ES-I3 (cell line): ENCODE results near the gene SH3BGRL3.
"Not testable (repeated sequence)": the region's sequence is repeated elsewhere in the genome, so short reads cannot be mapped to it uniquely, and the experiment has no call there.

Source experiments
- H3K36me3 ChIP-seq: 2 replicates; pipeline ENCODE4 v1.6.1; 2013; ENCODE audit warnings: mild to moderate bottlenecking, low read length, control low read depth, moderate library complexity; ENCODE audit not compliant: insufficient read depth
- H3K4me1 ChIP-seq: 2 replicates; pipeline ENCODE4 v1.6.1; 2013; ENCODE audit warnings: mild to moderate bottlenecking, control low read depth, low read length; ENCODE audit not compliant: insufficient read depth
- H3K9ac ChIP-seq: 2 replicates; pipeline ENCODE4 v1.6.1; 2013; ENCODE audit warnings: low read depth, mild to moderate bottlenecking, low read length, moderate library complexity
- H3K9me3 ChIP-seq: 2 replicates; pipeline ENCODE4 v1.6.1; 2013; ENCODE audit warnings: mild to moderate bottlenecking, low read length, moderate library complexity; ENCODE audit not compliant: control insufficient read depth, insufficient read depth

SH3BGRL3 gene

DNA sequence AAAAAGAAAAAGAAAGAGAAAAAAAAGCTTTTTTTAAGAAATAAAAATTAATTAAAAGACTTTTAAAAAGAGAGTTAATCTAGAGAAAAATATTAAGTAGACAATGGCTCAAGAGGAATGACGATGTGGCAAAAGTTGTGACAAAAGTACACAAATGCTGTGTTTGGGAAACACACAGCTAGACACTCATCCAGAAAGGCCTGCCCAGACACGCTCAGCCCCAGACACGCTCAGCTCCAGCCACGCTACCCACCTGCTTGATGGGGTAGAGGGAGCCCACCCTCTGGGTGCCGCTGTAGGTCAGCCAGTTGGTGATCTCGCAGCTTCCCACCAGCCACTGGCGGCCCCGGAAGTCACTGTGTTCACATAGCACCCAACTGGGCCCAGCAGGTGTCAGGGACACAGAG lies 48.1 kb downstream of the SH3BGRL3 start:
- H3K36me3 ChIP-seq = peaks cover 4% of the 10 kb centered on the region; the same call in 1 of the 2 replicates
- H3K9me3 ChIP-seq = no peaks in the 10 kb centered on the region
- H3K4me1 ChIP-seq = peaks cover 5% of the 10 kb centered on the region; the same call in 1 of the 2 replicates
- H3K9ac ChIP-seq = no peak overlapping the region

GRCh38 chr1:26328597-26328996 lies 48.7 kb downstream of the SH3BGRL3 start:
- no peak overlapping the region for H3K9ac ChIP-seq
- peaks cover 4% of the 10 kb centered on the region; the same call in 1 of the 2 replicates for H3K36me3 ChIP-seq
- H3K4me1 ChIP-seq = peaks cover 5% of the 10 kb centered on the region; the same call in 1 of the 2 replicates
- H3K9me3 ChIP-seq = no peaks in the 10 kb centered on the region

DNA sequence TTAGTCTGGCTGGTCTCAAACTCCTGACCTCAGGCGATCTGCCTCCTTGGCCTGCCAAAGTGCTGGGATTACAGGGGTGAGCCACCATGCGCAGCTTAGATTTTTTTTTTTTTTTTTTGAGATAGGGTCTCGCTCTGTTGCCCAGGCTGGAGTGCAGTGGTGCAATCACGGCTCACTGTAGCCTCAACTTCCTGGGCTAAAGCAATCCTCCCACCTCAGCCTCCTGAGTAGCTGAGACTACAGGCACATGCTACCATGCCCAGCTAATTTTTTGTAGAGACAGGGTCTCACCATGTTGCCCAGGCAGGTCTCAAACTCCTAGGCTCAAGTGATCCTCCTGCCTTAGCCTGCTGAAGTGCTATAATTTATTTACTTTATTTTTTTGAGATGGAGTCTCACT lies 49.5 kb downstream of the SH3BGRL3 start:
- not testable (repeated sequence) for H3K9me3 ChIP-seq, H3K4me1 ChIP-seq, H3K36me3 ChIP-seq

DNA sequence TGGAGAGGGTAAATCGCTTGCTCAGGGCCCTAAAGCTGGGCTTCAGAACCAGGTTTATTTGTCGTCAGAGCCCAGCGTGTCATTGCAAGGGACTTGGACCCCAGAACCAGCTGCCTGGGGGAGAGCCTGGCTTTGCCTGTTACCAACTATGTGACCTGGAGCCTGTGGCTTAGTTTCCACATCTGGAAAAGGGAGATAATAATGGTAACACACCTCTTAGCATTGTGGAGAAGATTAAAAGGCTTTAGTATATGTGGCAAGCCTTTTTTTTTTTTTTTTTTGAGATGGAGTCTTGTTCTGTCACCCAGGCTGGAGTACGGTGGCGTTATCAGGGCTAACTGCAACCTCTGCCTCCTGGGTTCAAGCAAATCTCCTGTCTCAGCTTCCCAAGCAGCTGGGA lies 50.4 kb downstream of the SH3BGRL3 start:
- Histone ChIP-seq H3K4me1 (peaks cover 5% of the 10 kb centered on the region; the same call in 1 of the 2 replicates), H3K9ac (no peak overlapping the region), H3K9me3 (no peaks in the 10 kb centered on the region), H3K36me3 (no peaks in the 10 kb centered on the region)

More for the DNA sequence above, 49.5 kb downstream of the SH3BGRL3 start:
- H3K9ac ChIP-seq = not testable (repeated sequence)
